Activated CD8-positive, alpha-beta memory T cell treated with anti-CD3 and anti-CD28 coated beads, Interleukin-2, amount 50 U/mL, for 24 hours (primary cell): ENCODE measurements around the gene COL27A1.
"Not testable (repeated sequence)": the region's sequence is repeated elsewhere in the genome, so short reads cannot be mapped to it uniquely, and the experiment has no call there.

ENCODE experiments used
- DNase-seq: peaks from one replicate; pipeline ENCODE4 v3.0.0-alpha.2; 2020; ENCODE audit errors: extremely low read depth

Gene COL27A1

GRCh38 chr9:114322831-114323531 is 167.6 kb downstream of the COL27A1 start, which contains the start of gene ORM1:
Gene ORM1, plus strand, starts transcription at chr9:114323098. Its CDS starts 36 bp downstream, at chr9:114323134.
- DNase-seq: not testable (repeated sequence)

- not testable (repeated sequence) for DNase-seq
These were observed 168.5 kb downstream of the COL27A1 start for GRCh38 chr9:114323849-114324248.

GRCh38 chr9:114324492-114324891 is 169.2 kb downstream of the COL27A1 start:
- DNase-seq: no peak

- DNase-seq: not testable (repeated sequence)
These were observed 169.6 kb downstream of the COL27A1 start for GRCh38 chr9:114324965-114325364.

GRCh38 chr9:114325684-114326254 is 170.4 kb downstream of the COL27A1 start:
- DNase-seq: not testable (repeated sequence)

GRCh38 chr9:114327749-114328148 is 172.4 kb downstream of the COL27A1 start:
- DNase-seq: no peak

GRCh38 chr9:114328357-114328820 is 173.1 kb downstream of the COL27A1 start:
- not testable (repeated sequence) for DNase-seq

- DNase-seq: not testable (repeated sequence)
These were observed 173.7 kb downstream of the COL27A1 start for GRCh38 chr9:114328937-114329624.

- DNase-seq: not testable (repeated sequence)
These were observed 174.3 kb downstream of the COL27A1 start, which contains the start of gene ORM2 for GRCh38 chr9:114329625-114330022. Gene ORM2, plus strand, starts transcription at chr9:114329869. Its CDS starts 36 bp downstream, at chr9:114329905.

- no peak for DNase-seq
These were observed 175.3 kb downstream of the COL27A1 start for GRCh38 chr9:114330636-114331035.

GRCh38 chr9:114331229-114332195 is 176.2 kb downstream of the COL27A1 start:
- not testable (repeated sequence) for DNase-seq

- DNase-seq: not testable (repeated sequence)
These were observed 177.2 kb downstream of the COL27A1 start for GRCh38 chr9:114332474-114333040.

- not testable (repeated sequence) for DNase-seq
These were observed 178.4 kb downstream of the COL27A1 start for GRCh38 chr9:114333718-114334117.

- no peak for DNase-seq
These were observed 179.2 kb downstream of the COL27A1 start for GRCh38 chr9:114334490-114334889.

GRCh38 chr9:114335745-114336144 is 180.4 kb downstream of the COL27A1 start:
- DNase-seq: no peak

GRCh38 chr9:114336157-114336556 is 180.8 kb downstream of the COL27A1 start:
- no peak for DNase-seq

- DNase-seq: no peak
These were observed 181.5 kb downstream of the COL27A1 start for GRCh38 chr9:114336699-114337395.

GRCh38 chr9:114338187-114338586 is 182.8 kb downstream of the COL27A1 start:
- no peak for DNase-seq

- no peak for DNase-seq
These were observed 184.0 kb downstream of the COL27A1 start for GRCh38 chr9:114339130-114339908.
